ENCODE measurements around the gene SUGCT.

GRCh38 chr7:40840990-40841389 is 706.2 kb downstream of the SUGCT start:
- TF ChIP-seq TAF1 (IDR thresholded peaks at IDR 0.05; ENCODE audit: borderline replicate concordance, low read depth, low read length) (no peak), CTCF (IDR thresholded peaks at IDR 0.05) (no peak)

Measured in SK-N-SH (cell line).